ENCODE measurements around the gene STXBP2.

Gene STXBP2

GRCh38 chr19:7614859-7615741, 21.8 kb upstream of the STXBP2 start:
- DNase-seq, result no peak

DNA sequence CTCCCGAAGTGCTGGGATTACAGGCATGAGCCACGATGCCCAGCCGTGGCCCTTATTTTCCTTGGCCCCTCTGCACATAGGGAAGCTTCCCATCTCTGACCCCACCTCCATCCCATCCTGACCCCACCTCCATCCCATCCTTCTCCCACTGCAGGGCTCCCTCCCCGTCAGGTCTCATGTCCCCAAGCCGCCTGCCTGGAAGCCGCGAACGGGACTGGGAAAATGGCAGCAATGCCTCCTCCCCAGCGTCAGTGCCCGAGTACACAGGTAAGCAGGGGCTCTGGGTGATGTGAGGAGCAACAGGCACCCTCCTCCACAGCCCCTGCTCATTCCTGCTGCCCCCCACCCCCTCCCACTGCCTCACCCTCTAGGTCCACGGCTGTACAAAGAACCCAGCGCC, 19.7 kb upstream of the STXBP2 start:
- no peak for DNase-seq

DNA sequence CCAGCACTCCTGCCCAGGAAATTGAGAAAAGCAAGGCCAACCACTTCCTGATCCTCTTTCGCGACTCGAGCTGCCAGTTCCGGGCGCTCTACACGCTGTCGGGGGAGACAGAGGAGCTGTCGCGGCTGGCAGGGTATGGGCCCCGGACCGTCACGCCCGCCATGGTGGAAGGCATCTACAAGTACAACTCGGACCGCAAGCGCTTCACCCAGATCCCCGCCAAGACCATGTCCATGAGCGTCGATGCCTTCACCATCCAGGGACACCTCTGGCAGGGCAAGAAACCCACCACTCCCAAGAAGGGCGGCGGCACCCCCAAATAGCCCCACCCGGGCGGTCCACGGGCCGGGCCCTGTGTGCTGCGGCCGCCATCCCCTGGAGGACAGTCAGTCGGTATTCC, 19.2 kb upstream of the STXBP2 start:
- no peak for DNase-seq

DNA sequence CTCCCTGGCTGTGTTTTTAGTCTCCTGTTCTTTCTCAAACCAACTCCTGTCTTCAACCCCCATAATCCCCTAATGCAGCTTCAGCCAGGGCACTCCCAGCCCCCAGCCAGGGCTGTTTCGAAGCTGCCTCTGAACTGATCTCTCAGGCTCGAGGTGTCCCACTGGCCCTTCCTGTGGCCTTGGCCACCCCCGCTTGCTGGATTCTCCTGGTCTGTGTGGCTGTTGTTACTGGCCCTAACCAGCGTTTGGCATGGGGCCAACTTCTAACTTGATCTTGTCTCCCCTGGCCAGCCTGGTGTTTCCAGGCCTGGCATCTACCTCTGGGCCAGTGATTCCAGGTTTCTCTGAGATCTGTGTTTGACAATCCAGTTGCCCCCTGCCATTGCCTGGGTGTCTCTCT, 18.6 kb upstream of the STXBP2 start:
- DNase-seq, result no peak

GRCh38 chr19:7618771-7619510, 18.0 kb upstream of the STXBP2 start:
- DNase-seq, result no peak

- DNase-seq, result no peak
Observed at GRCh38 chr19:7619671-7620441, 17.1 kb upstream of the STXBP2 start.

- DNase-seq, result no peak
Observed at GRCh38 chr19:7620442-7621412, 16.2 kb upstream of the STXBP2 start.

DNA sequence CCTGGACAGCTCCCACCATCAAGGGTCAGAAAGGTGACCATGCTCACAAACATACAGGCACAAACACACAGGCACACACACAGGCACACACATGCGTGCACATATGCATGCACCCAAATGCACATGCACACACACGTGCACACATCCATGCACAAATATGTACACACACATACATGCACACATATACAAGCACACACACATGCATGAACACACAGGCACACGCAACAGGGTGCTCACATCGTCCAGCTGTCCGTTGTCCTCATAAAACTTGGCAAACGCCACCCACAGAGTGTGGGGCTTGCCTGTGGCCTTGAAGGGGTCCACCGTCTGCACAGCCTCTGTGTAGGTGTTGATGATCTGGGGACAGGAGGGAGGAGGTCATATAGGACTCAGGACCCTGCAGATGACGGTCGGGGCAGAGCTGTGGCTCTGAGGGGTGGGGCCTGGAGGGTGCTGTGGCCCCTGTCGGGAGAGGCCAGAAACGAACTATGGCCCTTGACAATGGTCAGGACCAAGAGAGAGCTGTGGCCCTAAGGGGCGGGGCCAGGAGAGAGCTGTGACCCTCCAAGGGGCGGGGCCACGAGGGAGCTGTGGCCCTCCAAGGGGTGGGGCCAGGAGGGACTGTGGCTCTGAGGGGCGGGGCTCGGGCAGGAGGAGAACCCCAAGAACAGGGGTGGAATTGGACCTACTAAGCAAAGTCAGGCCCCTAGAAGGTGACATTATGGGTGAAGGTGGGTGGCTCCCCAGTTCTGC, 13.8 kb upstream of the STXBP2 start:
- DNase-seq, result no peak

DNA sequence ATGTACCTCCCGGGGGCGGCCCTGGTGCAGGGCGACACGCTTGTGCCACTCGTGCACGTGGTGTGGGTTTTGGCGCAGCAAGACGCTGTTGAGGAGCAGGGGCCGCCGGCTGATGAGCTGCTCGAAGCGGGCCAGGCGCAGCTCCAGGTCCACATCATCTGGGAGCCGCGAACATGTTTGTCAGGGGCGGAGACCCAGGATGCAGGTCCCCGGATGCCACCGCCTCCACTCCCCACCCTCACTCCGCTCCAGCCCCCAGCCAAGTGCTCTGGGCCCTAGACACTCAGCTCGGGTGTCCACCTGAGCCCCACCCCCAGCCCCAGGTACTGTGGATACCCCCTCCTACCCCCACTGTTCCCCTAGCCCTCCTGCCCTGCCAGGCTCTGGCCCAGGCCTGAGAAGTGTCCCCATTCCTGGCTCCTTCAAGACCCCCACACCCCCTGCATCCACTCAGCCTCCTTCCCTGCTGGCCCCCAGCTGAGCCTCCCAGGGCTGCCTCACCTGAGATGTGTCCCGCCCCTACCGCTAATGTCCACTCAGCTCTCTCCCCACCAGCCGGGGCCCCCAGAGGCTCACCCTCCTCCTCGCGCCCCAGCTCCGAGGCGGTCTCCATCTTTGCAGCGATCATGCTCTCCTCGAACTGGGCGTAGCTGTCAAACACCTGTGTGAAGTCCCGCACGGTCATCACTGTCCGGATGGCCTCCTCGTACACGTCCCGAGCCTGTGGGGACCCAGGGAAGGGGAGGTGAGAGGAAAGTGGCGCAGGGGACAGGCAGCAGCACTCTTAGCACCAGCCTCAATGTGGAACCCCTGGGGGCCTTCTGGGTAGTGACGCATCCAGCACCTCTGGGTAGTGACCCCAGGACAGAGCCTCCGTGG, 12.9 kb upstream of the STXBP2 start:
- no peak for DNase-seq

DNA sequence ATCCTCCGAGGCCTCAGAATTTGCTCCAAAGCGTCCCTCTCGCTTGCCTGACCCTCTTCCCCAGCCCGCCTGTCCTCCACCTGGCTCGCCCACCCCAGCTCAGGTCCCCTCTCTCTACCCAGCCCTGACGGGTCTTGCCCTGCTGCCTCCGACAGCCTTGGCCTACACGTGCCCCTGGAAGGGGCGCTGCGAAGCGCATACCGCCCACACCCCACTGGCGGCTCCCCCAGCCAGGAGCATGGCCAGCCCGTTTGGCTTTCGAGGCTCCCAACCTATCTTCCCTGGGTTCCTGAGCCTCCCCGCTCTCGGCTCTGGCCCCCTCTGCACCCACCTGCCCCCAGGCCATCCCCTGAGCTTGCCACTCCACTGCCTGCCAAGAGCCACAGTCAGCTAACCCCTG, 12.1 kb upstream of the STXBP2 start:
- no peak for DNase-seq

DNA sequence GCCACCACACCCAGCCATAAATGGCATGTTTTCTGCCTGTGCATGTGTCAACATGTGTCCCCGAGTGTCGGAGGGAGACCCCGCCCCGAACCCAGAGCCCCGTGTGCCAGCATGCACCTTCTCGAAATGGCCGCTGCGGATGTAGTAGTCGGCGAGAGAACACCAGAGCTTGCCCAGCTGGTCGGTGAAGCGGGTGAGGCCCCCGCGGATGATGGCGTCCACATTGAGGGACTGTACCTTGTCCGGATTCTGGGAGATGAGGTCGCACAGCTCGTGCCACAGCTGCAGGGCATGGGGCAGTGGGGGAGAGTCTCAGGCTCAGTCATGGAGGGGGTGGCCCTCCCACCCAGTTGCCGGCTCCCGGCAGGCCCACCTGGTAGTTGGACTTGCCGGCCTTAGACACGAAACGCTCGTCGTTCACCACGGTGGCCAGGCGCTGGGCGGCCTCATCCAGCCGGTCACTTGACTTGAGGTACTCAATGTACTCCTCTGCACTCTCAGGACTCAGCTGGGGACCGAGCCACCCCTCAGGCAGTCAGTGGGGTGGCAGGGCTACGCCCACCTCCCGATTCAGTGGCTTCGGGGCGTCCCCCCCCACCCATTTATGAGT, 11.0 kb upstream of the STXBP2 start:
- no peak for DNase-seq

DNA sequence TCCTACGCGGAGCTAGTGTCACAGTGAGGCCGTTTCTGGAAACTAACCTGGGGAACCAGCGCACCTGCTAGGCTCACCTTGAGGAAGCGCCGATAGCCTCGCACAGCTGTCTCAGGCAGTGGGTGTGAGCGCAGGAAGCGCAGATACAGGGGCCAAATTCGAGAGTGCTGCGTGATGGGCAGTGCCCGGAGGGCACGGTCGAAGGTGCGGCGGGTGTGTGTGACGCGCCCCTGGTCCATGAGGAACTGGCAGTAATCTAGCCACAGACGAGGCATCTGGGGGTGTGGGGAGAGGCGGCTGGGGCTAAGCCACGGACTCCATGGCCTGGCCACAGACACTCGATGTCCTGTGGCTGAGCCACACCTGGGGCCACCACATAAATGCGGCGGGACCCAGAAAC, 9.7 kb upstream of the STXBP2 start:
- DNase-seq, result no peak

- DNase-seq, result no peak
Observed at GRCh38 chr19:7628589-7629311, 8.2 kb upstream of the STXBP2 start.

GRCh38 chr19:7629347-7630054, 7.4 kb upstream of the STXBP2 start, which contains the start of the genes PET100 and XAB2:
Gene PET100, plus strand, starts transcription at chr19:7629793. Its CDS starts 41 bp downstream, at chr19:7629834.
Gene XAB2, minus strand, starts transcription at chr19:7629545. Its CDS starts 18 bp downstream, at chr19:7629527.
- DNase-seq, result peak; percentile 97

DNA sequence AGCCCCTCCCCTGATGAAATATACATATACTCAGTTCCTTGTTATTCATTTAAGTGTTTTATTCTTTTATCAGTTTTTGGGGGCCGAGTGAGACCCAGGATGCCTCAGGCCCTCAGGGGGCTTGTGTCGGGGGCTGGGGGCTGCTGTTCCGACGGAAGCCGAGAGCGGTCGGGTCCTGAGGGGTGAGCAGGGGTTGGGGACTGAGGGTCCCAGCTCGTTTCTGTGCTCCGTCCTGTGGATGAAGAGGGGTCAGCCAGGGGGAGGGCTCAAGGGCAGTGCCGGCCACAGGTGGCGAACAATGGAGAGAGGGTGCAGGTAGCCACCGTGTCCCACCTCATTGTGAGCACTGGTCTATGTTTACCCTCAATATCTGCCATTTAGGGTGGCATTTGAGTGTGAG, 5.3 kb upstream of the STXBP2 start:
- no peak for DNase-seq

GRCh38 chr19:7632340-7633203, 4.3 kb upstream of the STXBP2 start:
- no peak for DNase-seq

DNA sequence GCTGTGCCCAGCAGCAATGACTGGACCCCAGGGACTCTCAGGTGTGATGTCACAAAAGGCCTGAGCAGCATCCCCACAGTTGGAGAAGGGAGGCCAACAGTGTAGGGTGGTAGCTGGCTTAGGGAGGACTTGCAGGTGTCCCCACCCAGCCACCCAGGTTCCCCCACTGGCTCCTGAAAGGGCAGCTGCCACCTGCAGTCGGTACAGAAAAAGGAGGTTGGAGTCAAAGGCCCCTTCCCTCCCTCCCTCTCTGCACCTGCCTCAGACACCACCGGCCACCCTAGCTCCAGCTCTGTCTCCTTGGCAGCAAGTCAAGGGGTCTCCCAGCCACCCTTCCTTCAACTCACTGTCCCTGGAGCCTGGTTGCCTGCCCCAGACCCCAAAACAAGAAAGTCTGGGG, 3.2 kb upstream of the STXBP2 start, which contains the start of gene PCP2:
PCP2 (minus strand) TSS at position 22 of the 400 bp plus-strand sequence. CDS start 262 bp downstream, outside the sequence.
- no peak for DNase-seq

Measured in GF-D8 (cell line).